Nucleus accumbens (tissue), 56 donors: ENCODE results near the gene POU3F1.

Experiments
- DNase-seq, 56 donors: peaks; one replicate each; lab custom pipeline; 2025; lab: John Stamatoyannopoulos, UW

POU3F1 gene

GRCh38 chr1:38046333-38046883 is at the start of gene POU3F1:
TSS of gene POU3F1 (minus strand) at chr1:38046793. CDS start at chr1:38046743, 50 bp downstream.
- DNase-seq, result peak in 4 of 56 donors; percentile 45 to 67 (median 55)

GRCh38 chr1:38095454-38095931 is 48.9 kb upstream of the POU3F1 start:
- no peak for DNase-seq

GRCh38 chr1:38094711-38095290 is 48.2 kb upstream of the POU3F1 start:
- DNase-seq, result no peak

GRCh38 chr1:38093569-38094520 is 47.3 kb upstream of the POU3F1 start:
- no peak for DNase-seq

GRCh38 chr1:38092256-38092655 is 45.7 kb upstream of the POU3F1 start:
- DNase-seq, result no peak

- no peak for DNase-seq
Observed at GRCh38 chr1:38090796-38091195, 44.2 kb upstream of the POU3F1 start.

GRCh38 chr1:38089712-38090360 is 43.2 kb upstream of the POU3F1 start:
- DNase-seq, result no peak

- no peak for DNase-seq
Observed at GRCh38 chr1:38088791-38089190, 42.2 kb upstream of the POU3F1 start.

- no peak for DNase-seq
Observed at GRCh38 chr1:38088366-38088765, 41.8 kb upstream of the POU3F1 start.

- DNase-seq, result no peak
Observed at GRCh38 chr1:38087676-38088075, 41.1 kb upstream of the POU3F1 start.

- DNase-seq, result peak in 5 of 56 donors; percentile 5 to 15 (median 11)
Observed at GRCh38 chr1:38085666-38086330, 39.2 kb upstream of the POU3F1 start.

GRCh38 chr1:38084700-38085099 is 38.1 kb upstream of the POU3F1 start:
- DNase-seq, result peak in 11 of 56 donors; percentile 4 to 38 (median 15)

GRCh38 chr1:38084113-38084512 is 37.5 kb upstream of the POU3F1 start:
- no peak for DNase-seq

GRCh38 chr1:38083541-38083940 is 36.9 kb upstream of the POU3F1 start:
- no peak for DNase-seq

GRCh38 chr1:38082769-38083263 is 36.2 kb upstream of the POU3F1 start:
- no peak for DNase-seq

- DNase-seq, result no peak
Observed at GRCh38 chr1:38079019-38079418, 32.4 kb upstream of the POU3F1 start.

GRCh38 chr1:38077523-38078147 is 31.0 kb upstream of the POU3F1 start:
- DNase-seq, result no peak

- DNase-seq, result no peak
Observed at GRCh38 chr1:38076455-38076854, 29.9 kb upstream of the POU3F1 start.

GRCh38 chr1:38076038-38076437 is 29.4 kb upstream of the POU3F1 start:
- DNase-seq, result no peak

- DNase-seq, result no peak
Observed at GRCh38 chr1:38075191-38075590, 28.6 kb upstream of the POU3F1 start.
